K562 (cell line): Measurements from ENCODE around the gene HEPACAM. TPM values are rescaled to one million over a fixed set of nuclear protein-coding genes. Genes with fewer than 3 reads are reported as not detected.

Experiments used
- BRD4 ChIP-seq: fragments of 200-600 bp; sonication (generic); IDR thresholded peaks from 2 replicates; pipeline ENCODE4 v1.6.1; 2017; ENCODE audit warnings: inconsistent platforms
- EP300 ChIP-seq: IDR thresholded peaks from 2 replicates; pipeline ENCODE4 v1.6.1; 2012; ENCODE audit warnings: low read length, improper control_type of control experiment
- FOXA3 ChIP-seq, 2 experiments: fragments of 450-650 bp in 1 of 2; sonication (generic) in 1 of 2; formaldehyde crosslinking; IDR thresholded peaks in 1 of 2; conservative IDR thresholded peaks in 1 of 2; 2 replicates each; pipeline versions ENCODE4 v1.4.0 to v1.8.0; 2020 to 2022; ENCODE audit warnings: mild to moderate bottlenecking in 2 of 2, missing genetic modification reagents in 1 of 2
- IRF2 ChIP-seq: sonication (generic); formaldehyde crosslinking; IDR thresholded peaks from 2 replicates; pipeline ENCODE4 v1.8.1; 2022; ENCODE audit warnings: mild to moderate bottlenecking, missing genetic modification reagents
- KAT7 ChIP-seq: sonication (generic); formaldehyde crosslinking; IDR thresholded peaks from 2 replicates; pipeline ENCODE4 v1.8.0; 2022; ENCODE audit warnings: missing genetic modification reagents, mild to moderate bottlenecking, borderline replicate concordance
- PRMT5 ChIP-seq: sonication (generic); formaldehyde crosslinking; IDR thresholded peaks from 2 replicates; pipeline ENCODE4 v1.5.0; 2020; ENCODE audit warnings: missing genetic modification reagents
- RNF2 ChIP-seq: sonication (generic); IDR thresholded peaks from 2 replicates; pipeline ENCODE4 v1.6.1; 2016
- SMARCA4 ChIP-seq: fragments of 450-650 bp; IDR thresholded peaks from 2 replicates; pipeline ENCODE4 v1.6.1; 2016
- TCFL5 ChIP-seq: fragments of 250-450 bp; sonication (Bioruptor Pico); conservative IDR thresholded peaks from 2 replicates; pipeline ENCODE4 v1.6.1; 2021; ENCODE audit warnings: mild to moderate bottlenecking, moderate library complexity, matching md5 sums
- ZFP1 ChIP-seq: fragments of 450-650 bp; formaldehyde crosslinking; IDR thresholded peaks from 2 replicates; pipeline ENCODE4 v1.4.0; 2020; ENCODE audit warnings: mild to moderate bottlenecking, mixed read lengths
- ZNF143 ChIP-seq: sonication (generic); formaldehyde crosslinking; IDR thresholded peaks from 2 replicates; pipeline ENCODE4 v1.9.0; 2022; ENCODE audit warnings: mild to moderate bottlenecking, missing genetic modification reagents
- ZNF444 ChIP-seq: fragments of 250-450 bp; sonication (Bioruptor Pico); IDR thresholded peaks from 2 replicates; pipeline ENCODE4 v1.4.0; 2020; ENCODE audit warnings: mild to moderate bottlenecking, moderate library complexity
- polyA plus RNA-seq, 8 experiments: library from polyadenylated mRNA; depleted of rRNA in 4 of 8; stranded (reverse) in 5 of 8; unstranded in 3 of 8; fragments of >200 nt; fragmentation: Nextera tagmentation in 2 of 8; fragmentation: Illumina TruSeq in 1 of 8; extraction: Ambion mirVana in 2 of 8; extraction: Trizol in 1 of 8; gene quantifications; 2 replicates each; pipeline versions ENCODE4 v1.2.1 to v1.2.3, GENCODE V29; 2011 to 2014; ENCODE audit warnings: inconsistent platforms in 1 of 8, missing spikeins in 1 of 8
- total RNA-seq, 7 experiments: library from RNA; depleted of rRNA in 6 of 7; stranded (reverse); fragments of >200 nt in 6 of 7; fragmentation: Illumina TruSeq in 2 of 7; extraction: Trizol in 2 of 7; gene quantifications; 2 replicates each; pipeline versions ENCODE4 v1.2.1 to v1.2.3, GENCODE V29; 2011 to 2021; ENCODE audit warnings: low replicate concordance in 1 of 7
- TF ChIP-seq, protein P1 (sequence below), 2 experiments: fragments of 450-650 bp in 1 of 2; sonication (generic) in 1 of 2; formaldehyde crosslinking in 1 of 2; IDR thresholded peaks in 1 of 2; conservative IDR thresholded peaks in 1 of 2; 2 replicates each; pipeline versions ENCODE4 v1.6.1 to v1.8.1; 2016 to 2023; ENCODE audit warnings: mild to moderate bottlenecking in 2 of 2, moderate library complexity in 2 of 2, inconsistent platforms in 1 of 2, missing genetic modification reagents in 1 of 2
- TF ChIP-seq, protein P2 (sequence below): fragments of 250-450 bp; sonication (Bioruptor Pico); IDR thresholded peaks from 2 replicates; pipeline ENCODE4 v1.8.0; 2021; ENCODE audit warnings: moderate library complexity, mild to moderate bottlenecking, inconsistent platforms
- TF ChIP-seq, protein P3 (sequence below): fragments of 450-650 bp; conservative IDR thresholded peaks from 2 replicates; pipeline ENCODE4 v1.6.1; 2016; ENCODE audit warnings: missing genetic modification characterization, low read depth, mild to moderate bottlenecking, control low read depth, missing compliant biosample characterization
- TF ChIP-seq, protein P4 (sequence below): sonication (generic); formaldehyde crosslinking; IDR thresholded peaks from 2 replicates; pipeline ENCODE4 v1.8.1; 2022; ENCODE audit warnings: missing genetic modification reagents
- TF ChIP-seq, protein P5 (sequence below): sonication (generic); formaldehyde crosslinking; IDR thresholded peaks from 2 replicates; pipeline ENCODE4 v1.8.0; 2022; ENCODE audit warnings: mild to moderate bottlenecking, missing genetic modification reagents
- TF ChIP-seq, protein P6 (sequence below), 3 experiments: fragments of 200-800 bp in 1 of 3; sonication (Bioruptor generic) in 1 of 3; sonication (generic) in 1 of 3; formaldehyde crosslinking in 1 of 3; IDR thresholded peaks; 2 replicates each; pipeline versions ENCODE4 v1.6.1 to v1.8.0; 2016 to 2022; ENCODE audit warnings: mild to moderate bottlenecking in 2 of 3, missing compliant biosample characterization in 2 of 3, missing genetic modification characterization in 2 of 3, missing genetic modification reagents in 1 of 3
- TF ChIP-seq, protein P7 (sequence below): fragments of 250-450 bp; sonication (Bioruptor Pico); IDR thresholded peaks from 2 replicates; pipeline ENCODE4 v1.6.1; 2021; ENCODE audit warnings: mild to moderate bottlenecking

HEPACAM gene
- total and polyA plus RNA-seq, 9 of the 15 experiments (the other 6 are each of a cell fraction or from before 2014, with no cell fraction given) = not detected

DNA sequence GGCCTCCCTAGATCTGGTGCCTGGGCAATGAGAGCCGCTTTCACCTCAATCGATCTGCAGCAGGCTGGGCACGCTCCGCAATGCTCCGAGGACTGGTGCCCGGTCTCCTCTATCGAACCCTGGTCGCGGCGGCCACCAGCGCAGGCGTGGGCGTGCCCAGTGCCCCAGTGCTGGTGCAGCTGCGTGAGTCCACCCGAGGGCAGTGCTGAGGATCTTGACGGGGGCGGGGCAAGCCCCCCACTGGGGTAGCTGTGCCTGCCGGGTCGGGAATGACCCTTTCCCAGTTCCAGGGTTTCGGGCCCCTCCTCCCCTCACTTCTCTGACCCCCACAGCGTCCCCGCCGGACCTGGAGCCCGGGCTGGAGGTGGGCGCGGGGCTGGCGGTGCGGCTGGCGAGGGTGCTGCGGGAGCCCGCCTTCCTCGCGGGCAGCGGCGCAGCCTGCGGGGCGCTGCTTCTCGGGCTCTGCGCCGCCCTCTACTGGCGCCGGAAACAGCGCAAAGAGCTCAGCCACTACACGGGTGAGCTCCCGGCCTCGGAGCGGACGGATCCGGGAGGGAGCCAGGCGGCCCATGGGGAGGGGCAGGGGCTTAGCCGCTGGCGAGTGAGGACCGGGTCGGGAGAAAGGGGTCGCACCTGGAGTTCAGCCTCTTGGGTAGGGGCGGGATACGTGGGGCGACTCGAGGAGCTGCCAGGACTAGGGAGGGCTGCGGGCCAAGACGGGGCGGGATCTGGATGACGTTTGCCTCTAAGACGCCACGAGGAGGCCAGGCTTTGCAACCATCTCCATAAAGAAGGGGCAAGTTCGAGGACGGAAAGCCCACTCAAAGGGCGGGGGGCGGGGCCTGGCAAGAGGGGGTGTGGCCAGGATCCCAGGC is 59.7 kb downstream of the HEPACAM start (continued):
- TF ChIP-seq, protein P1, sequence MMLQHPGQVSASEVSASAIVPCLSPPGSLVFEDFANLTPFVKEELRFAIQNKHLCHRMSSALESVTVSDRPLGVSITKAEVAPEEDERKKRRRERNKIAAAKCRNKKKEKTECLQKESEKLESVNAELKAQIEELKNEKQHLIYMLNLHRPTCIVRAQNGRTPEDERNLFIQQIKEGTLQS (IDR thresholded peaks at IDR 0.05) = no peak
- TF ChIP-seq, protein P1 (CRISPR knock-in tag; conservative IDR thresholded peaks at IDR 0.05) = peak; percentile 69; the same call in 1 of the 2 replicates
- TF ChIP-seq ZNF143 (CRISPR knock-in tag) (no peak), FOXA3 (CRISPR knock-in tag; conservative IDR thresholded peaks at IDR 0.05 in 1 of 2, IDR thresholded peaks at IDR 0.05 in 1 of 2) (no peak), IRF2 (CRISPR knock-in tag) (no peak), RNF2 (peak; percentile 60; the same call in 1 of the 2 replicates), TCFL5 (CRISPR knock-in tag) (no peak), ZNF444 (CRISPR knock-in tag) (no peak), ZFP1 (no peak), PRMT5 (CRISPR knock-in tag) (no peak), SMARCA4 (peak; percentile 42; the same call in 1 of the 2 replicates), KAT7 (CRISPR knock-in tag) (no peak), BRD4 (no peak), EP300 (no peak)
- TF ChIP-seq, protein P2, sequence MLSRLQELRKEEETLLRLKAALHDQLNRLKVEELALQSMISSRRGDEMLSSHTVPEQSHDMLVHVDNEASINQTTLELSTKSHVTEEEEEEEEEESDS (CRISPR knock-in tag) = no peak
- TF ChIP-seq, protein P3, sequence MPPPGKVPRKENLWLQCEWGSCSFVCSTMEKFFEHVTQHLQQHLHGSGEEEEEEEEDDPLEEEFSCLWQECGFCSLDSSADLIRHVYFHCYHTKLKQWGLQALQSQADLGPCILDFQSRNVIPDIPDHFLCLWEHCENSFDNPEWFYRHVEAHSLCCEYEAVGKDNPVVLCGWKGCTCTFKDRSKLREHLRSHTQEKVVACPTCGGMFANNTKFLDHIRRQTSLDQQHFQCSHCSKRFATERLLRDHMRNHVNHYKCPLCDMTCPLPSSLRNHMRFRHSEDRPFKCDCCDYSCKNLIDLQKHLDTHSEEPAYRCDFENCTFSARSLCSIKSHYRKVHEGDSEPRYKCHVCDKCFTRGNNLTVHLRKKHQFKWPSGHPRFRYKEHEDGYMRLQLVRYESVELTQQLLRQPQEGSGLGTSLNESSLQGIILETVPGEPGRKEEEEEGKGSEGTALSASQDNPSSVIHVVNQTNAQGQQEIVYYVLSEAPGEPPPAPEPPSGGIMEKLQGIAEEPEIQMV = no peak
- TF ChIP-seq, protein P4, sequence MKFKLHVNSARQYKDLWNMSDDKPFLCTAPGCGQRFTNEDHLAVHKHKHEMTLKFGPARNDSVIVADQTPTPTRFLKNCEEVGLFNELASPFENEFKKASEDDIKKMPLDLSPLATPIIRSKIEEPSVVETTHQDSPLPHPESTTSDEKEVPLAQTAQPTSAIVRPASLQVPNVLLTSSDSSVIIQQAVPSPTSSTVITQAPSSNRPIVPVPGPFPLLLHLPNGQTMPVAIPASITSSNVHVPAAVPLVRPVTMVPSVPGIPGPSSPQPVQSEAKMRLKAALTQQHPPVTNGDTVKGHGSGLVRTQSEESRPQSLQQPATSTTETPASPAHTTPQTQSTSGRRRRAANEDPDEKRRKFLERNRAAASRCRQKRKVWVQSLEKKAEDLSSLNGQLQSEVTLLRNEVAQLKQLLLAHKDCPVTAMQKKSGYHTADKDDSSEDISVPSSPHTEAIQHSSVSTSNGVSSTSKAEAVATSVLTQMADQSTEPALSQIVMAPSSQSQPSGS (CRISPR knock-in tag) = no peak
- TF ChIP-seq, protein P5, sequence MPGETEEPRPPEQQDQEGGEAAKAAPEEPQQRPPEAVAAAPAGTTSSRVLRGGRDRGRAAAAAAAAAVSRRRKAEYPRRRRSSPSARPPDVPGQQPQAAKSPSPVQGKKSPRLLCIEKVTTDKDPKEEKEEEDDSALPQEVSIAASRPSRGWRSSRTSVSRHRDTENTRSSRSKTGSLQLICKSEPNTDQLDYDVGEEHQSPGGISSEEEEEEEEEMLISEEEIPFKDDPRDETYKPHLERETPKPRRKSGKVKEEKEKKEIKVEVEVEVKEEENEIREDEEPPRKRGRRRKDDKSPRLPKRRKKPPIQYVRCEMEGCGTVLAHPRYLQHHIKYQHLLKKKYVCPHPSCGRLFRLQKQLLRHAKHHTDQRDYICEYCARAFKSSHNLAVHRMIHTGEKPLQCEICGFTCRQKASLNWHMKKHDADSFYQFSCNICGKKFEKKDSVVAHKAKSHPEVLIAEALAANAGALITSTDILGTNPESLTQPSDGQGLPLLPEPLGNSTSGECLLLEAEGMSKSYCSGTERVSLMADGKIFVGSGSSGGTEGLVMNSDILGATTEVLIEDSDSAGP (CRISPR knock-in tag) = no peak
- TF ChIP-seq, protein P6, sequence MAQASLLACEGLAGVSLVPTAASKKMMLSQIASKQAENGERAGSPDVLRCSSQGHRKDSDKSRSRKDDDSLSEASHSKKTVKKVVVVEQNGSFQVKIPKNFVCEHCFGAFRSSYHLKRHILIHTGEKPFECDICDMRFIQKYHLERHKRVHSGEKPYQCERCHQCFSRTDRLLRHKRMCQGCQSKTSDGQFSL (CRISPR knock-in tag; IDR thresholded peaks at IDR 0.05) = peak; percentile 69
- TF ChIP-seq, protein P6 (tag; IDR thresholded peaks at IDR 0.05) = no peak
- TF ChIP-seq, protein P7, sequence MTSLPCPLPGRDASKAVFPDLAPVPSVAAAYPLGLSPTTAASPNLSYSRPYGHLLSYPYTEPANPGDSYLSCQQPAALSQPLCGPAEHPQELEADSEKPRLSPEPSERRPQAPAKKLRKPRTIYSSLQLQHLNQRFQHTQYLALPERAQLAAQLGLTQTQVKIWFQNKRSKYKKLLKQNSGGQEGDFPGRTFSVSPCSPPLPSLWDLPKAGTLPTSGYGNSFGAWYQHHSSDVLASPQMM (CRISPR knock-in tag) = no peak
